Common myeloid progenitor, CD34-positive (primary cell): ENCODE data around the gene SP110.

Source experiments
- CTCF ChIA-PET: fragments of 350-600 bp; sonication (Branson Sonifier 250); formaldehyde crosslinking; loops from one replicate; lab custom pipeline; 2021; ENCODE audit warnings: antibody characterized with exemption; lab: Charles Lee
- POLR2A ChIA-PET: fragments of 350-600 bp; sonication (Branson Sonifier 250); formaldehyde crosslinking; loops from one replicate; lab custom pipeline; 2021; ENCODE audit warnings: antibody characterized with exemption; lab: Charles Lee
- DNase-seq, 3 donors: peaks; one replicate each; pipeline versions ENCODE4 v3.0.0 to v3.0.0-alpha.2; 2013
- H3K27ac ChIP-seq, 2 experiments: 1 replicate in 1 of 2; 2 replicates in 1 of 2; pipeline ENCODE4 v1.7.0; 2013; ENCODE audit warnings: inconsistent platforms in 2 of 2, low read length in 2 of 2, mild to moderate bottlenecking in 2 of 2, low read depth in 1 of 2, moderate library complexity in 1 of 2; ENCODE audit not compliant: severe bottlenecking in 2 of 2, insufficient read depth in 1 of 2, poor library complexity in 1 of 2
- H3K27me3 ChIP-seq, 5 experiments: replicated peaks in 2 of 5; 1 replicate in 3 of 5; 2 replicates in 2 of 5; pipeline versions ENCODE4 v1.6.1 to v1.7.0; 2013; ENCODE audit warnings: low read length in 4 of 5, mild to moderate bottlenecking in 2 of 5, moderate library complexity in 2 of 5, inconsistent platforms in 1 of 5; ENCODE audit not compliant: insufficient read depth in 5 of 5, control insufficient read depth in 4 of 5
- H3K36me3 ChIP-seq, 4 experiments: 1 replicate in 2 of 4; 2 replicates in 2 of 4; pipeline versions ENCODE4 v1.6.1 to v1.7.0; 2013; ENCODE audit warnings: low read length in 3 of 4, control low read depth in 1 of 4, mild to moderate bottlenecking in 1 of 4; ENCODE audit not compliant: control insufficient read depth in 4 of 4, insufficient read depth in 4 of 4
- H3K4me1 ChIP-seq, 4 experiments: 1 replicate in 3 of 4; 2 replicates in 1 of 4; pipeline versions ENCODE4 v1.6.1 to v1.7.1; 2013; ENCODE audit warnings: low read length in 3 of 4, mild to moderate bottlenecking in 3 of 4, control low read depth in 1 of 4, inconsistent platforms in 1 of 4, moderate library complexity in 1 of 4; ENCODE audit not compliant: control insufficient read depth in 4 of 4, insufficient read depth in 4 of 4; ENCODE audit errors: control extremely low read depth in 1 of 4
- H3K4me3 ChIP-seq, 7 experiments: 1 replicate in 4 of 7; 2 replicates in 3 of 7; pipeline versions ENCODE4 v1.5.1 to v1.7.0; 2013; ENCODE audit warnings: mild to moderate bottlenecking in 7 of 7, low read length in 6 of 7, moderate library complexity in 6 of 7, inconsistent platforms in 2 of 7, low read depth in 2 of 7, control low read depth in 1 of 7; ENCODE audit not compliant: insufficient read depth in 4 of 7, control insufficient read depth in 1 of 7; ENCODE audit errors: extremely low read depth in 1 of 7
- H3K9me3 ChIP-seq, 5 experiments: 1 replicate in 4 of 5; 2 replicates in 1 of 5; pipeline versions ENCODE4 v1.6.1 to v1.7.1; 2013; ENCODE audit warnings: low read length in 4 of 5, mild to moderate bottlenecking in 2 of 5, inconsistent platforms in 1 of 5, low read depth in 1 of 5, moderate library complexity in 1 of 5; ENCODE audit not compliant: control insufficient read depth in 4 of 5, insufficient read depth in 2 of 5; ENCODE audit errors: control extremely low read depth in 1 of 5
- WGBS: methylation state at CpG from one replicate; pipeline ENCODE4 v1.1.5; 2013; ENCODE audit not compliant: insufficient coverage; 5-methylcytosine and 5-hydroxymethylcytosine counted together

The SP110 gene

GRCh38 chr2:230184727-230185578, 34.8 kb downstream of the SP110 start:
- WGBS = 92% methylated on average over 9 of the region's 10 CpGs
- peaks cover 3 to 59% (median 29%) of the 10 kb centered on the region in 4 experiments for H3K36me3 ChIP-seq
- H3K4me1 ChIP-seq = no peaks in the 10 kb centered on the region
- H3K27me3 ChIP-seq = no peaks in the 10 kb centered on the region
- POLR2A ChIA-PET = interaction anchor here (0.7 kb wide), 1 partner anchor 515 kb away, joined by 4 read pairs; no protein-coding TSS in a partner anchor
- H3K9me3 ChIP-seq = peaks cover 0 to 4% (median 0%) of the 10 kb centered on the region in 5 experiments
- H3K27ac ChIP-seq = no peak overlapping the region
- no peak for DNase-seq
- no peak overlapping the region for H3K4me3 ChIP-seq
- CTCF ChIA-PET = interaction anchor here (1.0 to 1.6 kb wide), 3 partner anchors 9 to 25 kb away, joined by 3 to 4 read pairs (median 4); no protein-coding TSS in a partner anchor

- Histone ChIP-seq H3K36me3 (peaks cover 11 to 94% (median 55%) of the 10 kb centered on the region in 4 experiments), H3K9me3 (no peaks in the 10 kb centered on the region), H3K4me3 (no peak overlapping the region), H3K4me1 (no peaks in the 10 kb centered on the region), H3K27me3 (no peaks in the 10 kb centered on the region), H3K27ac (no peak overlapping the region)
- no CpG with 5 or more reads among the region's 2 CpGs for WGBS
- ChIA-PET CTCF (no interaction called here), POLR2A (no interaction called here)
- no peak for DNase-seq
Measured at GRCh38 chr2:230181195-230181594, 38.6 kb downstream of the SP110 start.

- Histone ChIP-seq H3K36me3 (peaks cover 11 to 94% (median 55%) of the 10 kb centered on the region in 4 experiments), H3K27ac (no peak overlapping the region), H3K9me3 (no peaks in the 10 kb centered on the region), H3K27me3 (no peaks in the 10 kb centered on the region), H3K4me3 (no peak overlapping the region), H3K4me1 (no peaks in the 10 kb centered on the region)
- ChIA-PET POLR2A (no interaction called here), CTCF (no interaction called here)
- no peak for DNase-seq
- WGBS = 100% methylated on average over 4 of the region's 7 CpGs
Measured at GRCh38 chr2:230179907-230180306, 39.9 kb downstream of the SP110 start.

GRCh38 chr2:230178546-230179485, 41.0 kb downstream of the SP110 start:
- DNase-seq = no peak
- ChIA-PET CTCF (interaction anchor here (0.9 kb wide), 1 partner anchor 142 kb away, joined by 3 read pairs; no protein-coding TSS in a partner anchor), POLR2A (interaction anchor here (0.6 kb wide), 1 partner anchor 112 kb away, joined by 4 read pairs; no protein-coding TSS in a partner anchor)
- Histone ChIP-seq H3K27ac (no peak overlapping the region), H3K36me3 (peaks cover 15 to 95% (median 55%) of the 10 kb centered on the region in 4 experiments), H3K9me3 (no peaks in the 10 kb centered on the region), H3K4me1 (no peaks in the 10 kb centered on the region), H3K4me3 (no peak overlapping the region), H3K27me3 (no peaks in the 10 kb centered on the region)
- whole genome bisulfite sequencing = 94% methylated on average over 2 of the region's 7 CpGs

DNA sequence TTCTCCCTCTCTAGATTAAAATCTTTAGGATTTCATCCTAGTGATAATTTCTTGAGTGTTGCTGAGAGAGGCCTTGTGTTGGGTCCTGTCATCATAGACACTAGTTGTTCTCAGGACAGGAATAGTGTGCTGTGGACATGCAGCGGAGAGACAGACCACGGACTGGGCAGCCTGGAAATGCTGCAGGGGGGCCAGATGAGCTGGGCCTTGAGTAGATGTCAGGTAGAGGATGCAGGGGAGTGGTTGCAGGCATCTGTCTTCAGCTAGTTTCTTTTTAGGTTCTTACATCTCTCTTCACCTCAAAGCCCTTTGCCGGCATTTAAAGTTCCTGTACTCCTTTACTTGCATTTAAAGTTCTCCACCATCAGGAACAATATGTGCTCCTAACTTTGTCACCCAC, 42.8 kb downstream of the SP110 start:
- 100% methylated on average over 2 of the region's 3 CpGs for WGBS
- ChIA-PET POLR2A (no interaction called here), CTCF (no interaction called here)
- no peak for DNase-seq
- Histone ChIP-seq H3K4me3 (no peak overlapping the region), H3K9me3 (no peaks in the 10 kb centered on the region), H3K27ac (no peak overlapping the region), H3K27me3 (no peaks in the 10 kb centered on the region), H3K36me3 (peaks cover 15 to 91% (median 53%) of the 10 kb centered on the region in 4 experiments), H3K4me1 (no peaks in the 10 kb centered on the region)

DNA sequence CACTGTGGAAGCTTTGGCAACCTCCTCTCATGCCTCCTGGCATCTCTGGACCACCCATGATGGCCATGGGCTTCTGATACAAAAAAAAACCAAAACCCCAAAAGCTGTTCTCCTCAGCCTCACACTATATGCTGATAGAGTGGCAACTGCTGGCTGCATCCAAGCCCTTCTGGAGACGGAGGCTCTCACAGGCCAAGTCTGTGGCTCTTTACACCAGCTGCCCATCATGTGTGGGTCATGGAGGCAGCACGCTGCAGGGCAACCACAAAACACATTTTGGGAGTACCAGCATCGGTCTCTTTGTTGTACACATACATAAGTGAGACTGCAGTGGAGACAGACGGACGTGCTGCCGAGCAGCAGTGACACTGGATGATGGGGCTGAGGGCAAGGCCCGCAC, 45.3 kb downstream of the SP110 start:
- 95% methylated on average over 7 of the region's 7 CpGs for WGBS
- Histone ChIP-seq H3K27ac (no peak overlapping the region), H3K4me3 (no peak overlapping the region), H3K9me3 (no peaks in the 10 kb centered on the region), H3K4me1 (peaks cover 6 to 13% (median 8%) of the 10 kb centered on the region in 4 experiments), H3K27me3 (no peaks in the 10 kb centered on the region), H3K36me3 (peaks cover 15 to 70% (median 44%) of the 10 kb centered on the region in 4 experiments)
- POLR2A ChIA-PET = no interaction called here
- DNase-seq = no peak
- CTCF ChIA-PET = no interaction called here
